Vagina (tissue), 2 donors: ENCODE results near the gene CCDC159. TPM values are rescaled to one million over a fixed set of nuclear protein-coding genes. Genes with fewer than 3 reads are reported as not detected.
"Not testable (repeated sequence)": the region's sequence is repeated elsewhere in the genome, so short reads cannot be mapped to it uniquely, and the experiment has no call there.

ENCODE experiments used
- DNase-seq, 2 donors: peaks; one replicate each; pipeline ENCODE4 v3.0.0-alpha.2; 2017; ENCODE audit errors: extremely low spot score in 2 of 2
- H3K27ac ChIP-seq: fragments of 200-600 bp; sonication (generic); one replicate; pipeline ENCODE4 v1.5.1; 2019
- H3K27me3 ChIP-seq: fragments of 200-600 bp; sonication (generic); one replicate; pipeline ENCODE4 v1.5.1; 2019
- H3K36me3 ChIP-seq, 2 donors: fragments of 200-600 bp; sonication (generic); one replicate each; pipeline ENCODE4 v1.5.1; 2017 to 2019
- H3K4me1 ChIP-seq: fragments of 200-600 bp; sonication (generic); one replicate; pipeline ENCODE4 v1.5.1; 2019
- H3K4me3 ChIP-seq, 2 donors: fragments of 200-600 bp; sonication (generic); 1 replicate in 1 of 2; 2 replicates in 1 of 2; pipeline ENCODE4 v1.5.1; 2016 to 2019
- H3K9me3 ChIP-seq: fragments of 200-600 bp; sonication (generic); one replicate; pipeline ENCODE4 v1.5.1; 2019
- CTCF ChIP-seq, 3 experiments: fragments of 450-650 bp in 2 of 3; fragments of 200-600 bp in 1 of 3; sonication (generic) in 1 of 3; IDR thresholded peaks; one replicate each; pipeline ENCODE4 v1.5.1; 2017 to 2019; ENCODE audit warnings: antibody characterized with exemption in 3 of 3, mild to moderate bottlenecking in 2 of 3, moderate library complexity in 2 of 3
- POLR2A ChIP-seq, 2 donors: fragments of 450-650 bp; IDR thresholded peaks; one replicate each; pipeline ENCODE4 v1.6.1; 2017; ENCODE audit warnings: antibody characterized with exemption in 2 of 2, mild to moderate bottlenecking in 2 of 2, moderate library complexity in 2 of 2
- POLR2AphosphoS5 ChIP-seq, 2 donors: sonication (generic); formaldehyde crosslinking; IDR thresholded peaks; one replicate each; pipeline ENCODE4 v1.9.0; 2017; ENCODE audit warnings: antibody characterized with exemption in 2 of 2, mild to moderate bottlenecking in 2 of 2, low read depth in 1 of 2; ENCODE audit not compliant: insufficient read depth in 1 of 2
- intact Hi-C: fragments of 100-400 bp; cut with DNase I; formaldehyde crosslinking; loops from one replicate; pipeline ENCODE4 v1.15.1; 2023
- total RNA-seq: library from RNA; depleted of rRNA; stranded (reverse); fragments of >200 nt; gene quantifications from one replicate; pipeline ENCODE4 v1.2.3, GENCODE V29; 2016

The CCDC159 gene
- total RNA-seq, 1 donor from 2014 or later = 24.1 TPM

DNA sequence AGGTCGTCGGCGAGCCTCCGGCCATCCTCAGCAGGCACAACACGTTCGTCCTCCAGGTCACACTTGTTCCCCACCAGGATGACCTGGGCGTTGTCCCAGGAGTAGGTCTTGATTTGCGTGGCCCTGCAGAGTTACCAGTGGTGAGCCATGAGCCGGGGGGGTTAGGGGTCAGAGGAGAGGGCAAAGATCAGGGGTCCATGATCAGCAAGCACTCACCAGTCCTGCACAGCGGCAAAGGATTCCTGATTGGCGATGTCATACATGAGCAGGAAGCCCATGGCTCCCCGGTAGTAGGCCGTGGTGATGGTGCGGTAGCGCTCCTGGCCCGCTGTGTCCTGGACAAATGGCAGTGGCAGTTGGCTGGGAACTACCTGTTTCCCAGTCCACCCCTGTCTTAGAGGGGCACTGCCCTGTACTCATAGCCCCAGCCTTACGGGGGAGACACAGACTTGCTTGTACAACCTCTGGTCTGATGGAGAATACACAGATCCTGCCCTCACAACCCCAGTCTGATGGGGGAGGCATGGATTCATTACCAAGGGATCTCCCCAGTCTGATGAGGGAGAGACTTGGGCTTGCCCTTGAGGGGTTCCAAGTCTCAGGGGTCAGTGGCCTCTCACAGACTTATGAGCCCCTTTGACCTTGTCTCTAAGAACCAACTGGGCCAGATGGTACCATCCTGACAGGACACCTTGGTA, 10.7 kb upstream of the CCDC159 start:
- peaks cover 23% of the 10 kb centered on the region for H3K4me1 ChIP-seq
- intact Hi-C loops = no loop called here
- peaks cover 0 to 66% of the 10 kb centered on the region in 2 donors for H3K36me3 ChIP-seq
- TF ChIP-seq POLR2AphosphoS5 (IDR thresholded peaks at IDR 0.05; ENCODE audit: insufficient read depth in 1 of 2, low read depth in 1 of 2) (no peak), POLR2A (IDR thresholded peaks at IDR 0.05) (no peak), CTCF (IDR thresholded peaks at IDR 0.05) (no peak)
- H3K9me3 ChIP-seq = no peaks in the 10 kb centered on the region
- H3K4me3 ChIP-seq = no peak overlapping the region
- no peaks in the 10 kb centered on the region for H3K27me3 ChIP-seq
- no peak overlapping the region for H3K27ac ChIP-seq
- DNase-seq = no peak

DNA sequence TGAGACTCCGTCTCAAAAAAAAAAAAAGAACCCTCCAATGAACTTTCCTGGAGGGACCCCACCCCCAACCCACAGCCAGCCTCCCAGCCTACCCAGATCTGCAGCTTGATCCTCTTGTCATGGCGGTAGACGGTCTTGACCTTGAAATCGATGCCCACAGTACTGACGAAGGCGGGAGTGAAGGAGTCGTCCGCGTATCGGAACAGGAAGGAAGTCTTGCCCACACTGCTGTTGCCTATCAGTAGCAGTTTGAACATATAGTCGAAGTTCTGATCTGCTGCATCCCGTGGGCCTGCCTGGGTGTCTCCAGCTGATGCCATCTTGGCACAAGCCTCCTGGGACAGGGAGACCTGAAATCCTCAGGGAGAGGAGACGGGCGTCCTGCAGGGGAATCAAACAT, 9.2 kb upstream of the CCDC159 start:
- Histone ChIP-seq H3K4me1 (peaks cover 23% of the 10 kb centered on the region), H3K27ac (no peak overlapping the region), H3K36me3 (peaks cover 0 to 51% of the 10 kb centered on the region in 2 donors), H3K4me3 (no peak overlapping the region), H3K27me3 (no peaks in the 10 kb centered on the region), H3K9me3 (no peaks in the 10 kb centered on the region)
- intact Hi-C loops = no loop called here
- TF ChIP-seq POLR2AphosphoS5 (IDR thresholded peaks at IDR 0.05; ENCODE audit: insufficient read depth in 1 of 2, low read depth in 1 of 2) (no peak), CTCF (IDR thresholded peaks at IDR 0.05) (no peak), POLR2A (IDR thresholded peaks at IDR 0.05) (no peak)
- DNase-seq = no peak

- H3K9me3 ChIP-seq = no peaks in the 10 kb centered on the region
- peak overlapping the region; percentile 95 for H3K27ac ChIP-seq
- no peak for DNase-seq
- peak overlapping the region; percentile 73 to 95 for H3K4me3 ChIP-seq
- no peaks in the 10 kb centered on the region for H3K27me3 ChIP-seq
- TF ChIP-seq POLR2AphosphoS5 (IDR thresholded peaks at IDR 0.05; ENCODE audit: insufficient read depth in 1 of 2, low read depth in 1 of 2) (no peak), POLR2A (IDR thresholded peaks at IDR 0.05) (no peak), CTCF (IDR thresholded peaks at IDR 0.05) (no peak)
- H3K36me3 ChIP-seq = peaks cover 0 to 41% of the 10 kb centered on the region in 2 donors
- H3K4me1 ChIP-seq = peaks cover 27% of the 10 kb centered on the region
- intact Hi-C loops = no loop called here
Observed at GRCh38 chr19:11338121-11338520, 8.2 kb upstream of the CCDC159 start.

DNA sequence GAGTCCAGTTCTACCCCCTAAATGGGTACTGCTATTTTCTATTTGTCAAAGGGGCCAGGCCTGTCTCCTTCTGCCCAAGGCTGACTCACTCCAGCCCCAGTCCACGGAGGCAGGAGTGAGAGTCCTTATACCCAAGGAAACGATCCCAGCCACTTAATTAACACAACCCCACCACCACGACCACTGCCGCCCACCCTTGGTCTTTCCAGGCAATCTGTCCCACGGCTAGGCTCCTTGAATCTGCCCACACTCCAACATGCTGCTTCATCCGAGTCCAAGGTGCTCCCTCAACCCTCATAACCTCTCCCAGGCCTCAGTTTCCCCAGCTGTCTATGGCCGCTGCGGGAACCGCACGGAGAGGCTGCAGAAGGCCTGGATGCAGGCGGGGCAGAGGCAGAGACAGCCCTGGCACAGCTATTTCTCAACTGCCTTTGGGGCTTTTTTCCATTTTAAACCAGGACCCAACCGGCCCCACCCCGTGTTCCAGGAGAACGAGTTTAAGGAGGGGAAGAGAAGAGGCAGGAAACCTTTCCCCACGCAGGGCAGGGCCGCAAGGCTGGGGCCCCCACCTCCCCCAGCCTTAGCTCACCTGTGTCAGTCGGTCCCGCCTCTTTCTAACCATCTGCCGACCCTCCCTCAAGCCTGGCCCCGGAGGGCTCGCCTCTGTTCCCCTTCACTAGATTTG, 7.6 kb upstream of the CCDC159 start:
- intact Hi-C loops = no loop called here
- H3K36me3 ChIP-seq = peaks cover 0 to 35% of the 10 kb centered on the region in 2 donors
- peak overlapping the region; percentile 95 for H3K27ac ChIP-seq
- peak overlapping the region; percentile 73 to 95 for H3K4me3 ChIP-seq
- TF ChIP-seq POLR2A (IDR thresholded peaks at IDR 0.05) = no peak
- peak in 1 of 2 donors; percentile 47 for TF ChIP-seq POLR2AphosphoS5 (IDR thresholded peaks at IDR 0.05; ENCODE audit: insufficient read depth in 1 of 2, low read depth in 1 of 2)
- H3K4me1 ChIP-seq = peaks cover 33% of the 10 kb centered on the region
- H3K27me3 ChIP-seq = no peaks in the 10 kb centered on the region
- H3K9me3 ChIP-seq = no peaks in the 10 kb centered on the region
- DNase-seq = no peak

DNA sequence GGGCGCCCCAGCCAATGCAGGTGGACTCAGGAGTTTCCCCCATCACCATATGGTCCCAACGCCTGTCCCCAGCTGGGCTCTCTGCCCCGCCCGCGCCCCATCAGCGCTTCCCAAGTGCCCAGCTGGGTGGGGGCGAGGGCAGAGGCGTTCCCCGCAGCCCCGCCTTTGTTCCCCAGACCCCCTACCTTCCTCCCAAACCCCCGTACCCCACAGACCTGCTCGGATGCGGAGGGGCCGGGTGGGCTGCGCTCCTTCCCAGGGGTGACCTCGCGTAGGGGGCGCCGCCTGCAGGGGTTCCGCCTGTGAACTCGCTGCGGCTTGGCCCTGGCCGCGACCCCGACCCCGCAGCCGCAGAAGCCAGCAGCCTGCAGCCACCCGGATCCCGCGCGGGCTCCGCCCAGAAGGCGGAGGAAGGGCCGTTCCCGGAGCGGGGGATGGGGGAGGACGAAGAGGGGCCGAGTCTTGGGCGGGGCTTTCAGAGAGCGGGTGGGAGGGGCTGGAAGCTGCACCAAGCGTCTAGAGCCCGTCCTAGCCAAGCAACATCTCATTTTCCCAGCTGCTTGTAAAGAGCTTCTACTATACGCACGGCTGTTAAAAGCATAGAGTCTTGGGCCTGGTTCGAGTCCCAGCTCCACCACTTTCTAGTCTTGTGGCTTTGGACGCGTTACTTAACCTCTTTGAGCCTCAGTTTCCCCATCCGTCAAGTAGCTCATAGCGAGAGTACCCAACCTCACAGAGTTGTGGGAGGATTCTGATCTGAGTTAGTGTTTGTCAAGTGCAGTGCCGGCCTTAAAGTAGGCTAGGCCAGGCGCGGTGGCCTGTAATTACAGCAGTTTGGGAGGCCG, 6.8 kb upstream of the CCDC159 start, which contains the start of gene RAB3D:
Gene RAB3D (minus strand): TSS at position 404 of the 845 bp plus-strand sequence. CDS start 2,258 bp downstream, outside the sequence.
- H3K9me3 ChIP-seq = no peaks in the 10 kb centered on the region
- H3K27me3 ChIP-seq = no peaks in the 10 kb centered on the region
- peak within 1 kb of the TSS; percentile 95 for H3K27ac ChIP-seq
- DNase-seq = no peak
- H3K4me1 ChIP-seq = peaks cover 40% of the 10 kb centered on the region
- H3K36me3 ChIP-seq = peaks cover 0 to 27% of the 10 kb centered on the region in 2 donors
- H3K4me3 ChIP-seq = peak within 1 kb of the TSS; percentile 73 to 95
- TF ChIP-seq CTCF (IDR thresholded peaks at IDR 0.05) (no peak), POLR2AphosphoS5 (IDR thresholded peaks at IDR 0.05; ENCODE audit: insufficient read depth in 1 of 2, low read depth in 1 of 2) (peak; percentile 29 to 95), POLR2A (IDR thresholded peaks at IDR 0.05) (peak in 1 of 2 donors; percentile 60)
- intact Hi-C loops = loop anchor here (10.0 kb wide), 1 partner anchor 1555 kb away; the partner anchor contains the start of gene GCDH

DNA sequence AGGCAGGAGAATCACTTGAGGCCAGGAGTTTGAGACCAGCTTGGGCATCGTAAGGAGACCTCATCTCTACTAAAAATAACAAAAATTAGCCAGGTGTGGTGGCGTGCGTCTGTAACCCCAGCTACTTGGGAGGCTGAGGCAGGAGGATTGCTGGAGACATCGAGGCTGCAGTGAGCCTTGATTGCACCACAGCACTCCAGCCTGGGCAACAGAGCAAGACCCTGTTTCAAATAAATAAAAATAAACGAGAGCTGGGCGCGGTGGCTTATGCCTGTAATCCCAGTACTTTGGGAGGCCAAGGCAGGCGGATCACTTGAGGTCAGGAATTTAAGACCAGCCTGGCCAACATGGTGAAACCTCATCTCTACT, 6.2 kb upstream of the CCDC159 start:
- H3K27me3 ChIP-seq, DNase-seq, H3K9me3 ChIP-seq: not testable (repeated sequence)
- Histone ChIP-seq H3K4me3 (peak overlapping the region in 1 of 2 donors; percentile 73), H3K27ac (peak overlapping the region; percentile 95), H3K4me1 (peaks cover 46% of the 10 kb centered on the region), H3K36me3 (peaks cover 0 to 21% of the 10 kb centered on the region in 2 donors)
- intact Hi-C loops = loop anchor here (10.0 kb wide), 1 partner anchor 1555 kb away; the partner anchor contains the start of gene GCDH
